HCT116 (cell line): ENCODE results near the gene BATF3. TPM values are rescaled to one million over a fixed set of nuclear protein-coding genes. Genes with fewer than 3 reads are reported as not detected.

Experiments used
- ATAC-seq: fragments of 200-7000 bp; cut with Tn5 transposase; 2 replicates; pipeline ENCODE4 v1.9.1; 2020; ENCODE audit warnings: mild to moderate bottlenecking, moderate library complexity
- BruUV-seq: library from RNA; stranded (reverse); fragments of 400-500 nt; replicated peaks from 2 replicates; lab custom pipeline; 2021; lab: Mats Ljungman, UMichigan
- CTCF ChIA-PET: fragments of 300-600 bp; sonication (Branson Sonifier 250); formaldehyde crosslinking; loops from one replicate; lab custom pipeline; 2021; ENCODE audit warnings: antibody characterized with exemption; lab: Charles Lee
- POLR2A ChIA-PET: fragments of 300-600, 350-600 bp; sonication (Branson Sonifier 250); formaldehyde crosslinking; loops from one replicate; lab custom pipeline; 2021; ENCODE audit warnings: antibody characterized with exemption; lab: Charles Lee
- RAD21 ChIA-PET, 2 experiments: fragments of 300-600 bp; sonication (Branson Sonifier 250); formaldehyde crosslinking; loops; one replicate each; lab custom pipeline; 2023; ENCODE audit warnings: low total read pairs in 2 of 2; ENCODE audit not compliant: uncharacterized antibody in 2 of 2, unreplicated experiment in 2 of 2, low non-redundant PET in 1 of 2; lab: Charles Lee
- DNase-seq: peaks from one replicate; pipeline ENCODE4 v3.0.0-alpha.2; 2010; ENCODE audit warnings: low read depth, low spot score
- H2AFZ ChIP-seq: fragments of 200-600 bp; shearing (Covaris generic), sonication (generic); 2 replicates; pipeline ENCODE4 v1.6.1; 2017; ENCODE audit warnings: low read depth, mixed run types, mixed read lengths, antibody characterized with exemption, low read length; ENCODE audit not compliant: poor library complexity, severe bottlenecking
- H3K27ac ChIP-seq: 2 replicates; pipeline ENCODE4 v1.5.1; 2012; ENCODE audit warnings: low read depth, low read length
- H3K27me3 ChIP-seq: fragments of 200-600 bp; sonication (generic); 2 replicates; pipeline ENCODE4 v1.6.1; 2016; ENCODE audit warnings: mixed run types, low read length, mixed read lengths; ENCODE audit not compliant: insufficient read depth
- H3K36me3 ChIP-seq, 2 experiments: fragments of 200-500 bp in 1 of 2; fragments of 200-600 bp in 1 of 2; sonication (Bioruptor generic) in 1 of 2; sonication (generic) in 1 of 2; 2 replicates each; pipeline versions ENCODE4 v1.5.1 to v1.6.1; 2014 to 2016; ENCODE audit warnings: low read length in 2 of 2, inconsistent platforms in 1 of 2, mixed read lengths in 1 of 2, mixed run types in 1 of 2; ENCODE audit not compliant: insufficient read depth in 2 of 2, control insufficient read depth in 1 of 2
- H3K4me1 ChIP-seq, 2 experiments: fragments of 200-600 bp in 1 of 2; sonication (generic) in 1 of 2; 2 replicates each; pipeline versions ENCODE4 v1.5.1 to v1.6.1; 2012 to 2017; ENCODE audit warnings: low read length in 2 of 2, inconsistent platforms in 1 of 2, mild to moderate bottlenecking in 1 of 2, mixed read lengths in 1 of 2, mixed run types in 1 of 2, moderate library complexity in 1 of 2; ENCODE audit not compliant: insufficient read depth in 2 of 2, control insufficient read depth in 1 of 2
- H3K4me2 ChIP-seq: fragments of 200-600 bp; sonication (generic); 2 replicates; pipeline ENCODE4 v1.6.1; 2017; ENCODE audit warnings: mixed run types, low read length, mixed read lengths
- H3K4me3 ChIP-seq, 2 experiments: fragments of 200-600 bp in 1 of 2; sonication (generic) in 1 of 2; replicated peaks in 1 of 2; 2 replicates each; pipeline ENCODE4 v1.5.1; 2011 to 2016; ENCODE audit warnings: low read length in 2 of 2, control low read depth in 1 of 2, low read depth in 1 of 2, mild to moderate bottlenecking in 1 of 2, mixed read lengths in 1 of 2, mixed run types in 1 of 2
- H3K79me2 ChIP-seq: fragments of 200-600 bp; sonication (generic); 2 replicates; pipeline ENCODE4 v1.6.1; 2017; ENCODE audit warnings: mild to moderate bottlenecking, mixed run types, low read length, moderate library complexity, mixed read lengths; ENCODE audit not compliant: insufficient read depth
- H3K9ac ChIP-seq: fragments of 200-600 bp; sonication (generic); 2 replicates; pipeline ENCODE4 v1.6.1; 2016; ENCODE audit warnings: low read length, mixed read lengths
- H3K9me2 ChIP-seq: fragments of 200-600 bp; sonication (generic), shearing (Covaris generic); 2 replicates; pipeline ENCODE4 v1.6.1; 2017; ENCODE audit warnings: mixed run types, mild to moderate bottlenecking, moderate library complexity; ENCODE audit not compliant: insufficient read depth
- H3K9me3 ChIP-seq, 2 experiments: fragments of 200-500 bp in 1 of 2; fragments of 200-600 bp in 1 of 2; sonication (Bioruptor generic) in 1 of 2; sonication (generic) in 1 of 2; 2 replicates each; pipeline ENCODE4 v1.6.1; 2014 to 2017; ENCODE audit warnings: low read length in 2 of 2, mixed read lengths in 2 of 2, inconsistent platforms in 1 of 2, low read depth in 1 of 2, mild to moderate bottlenecking in 1 of 2, mixed run types in 1 of 2, moderate library complexity in 1 of 2; ENCODE audit not compliant: control insufficient read depth in 1 of 2, insufficient read depth in 1 of 2
- H4K20me1 ChIP-seq: fragments of 200-600 bp; sonication (generic), shearing (Covaris generic); 2 replicates; pipeline ENCODE4 v1.6.1; 2017; ENCODE audit warnings: mixed run types, mild to moderate bottlenecking, moderate library complexity; ENCODE audit not compliant: insufficient read depth
- CTCF ChIP-seq, 3 experiments: fragments of 200-600 bp in 1 of 3; sonication (generic) in 1 of 3; IDR thresholded peaks in 2 of 3; conservative IDR thresholded peaks in 1 of 3; 2 replicates each; pipeline ENCODE4 v1.5.1; 2012 to 2017; ENCODE audit warnings: low read depth in 2 of 3, low read length in 2 of 3, antibody characterized with exemption in 1 of 3, borderline replicate concordance in 1 of 3, control low read depth in 1 of 3, mild to moderate bottlenecking in 1 of 3, mixed read lengths in 1 of 3, mixed run types in 1 of 3, moderate library complexity in 1 of 3; ENCODE audit not compliant: insufficient read depth in 1 of 3
- SP1 ChIP-seq: IDR thresholded peaks from 2 replicates; pipeline ENCODE4 v1.6.1; 2012; ENCODE audit warnings: low read depth
- ZBTB33 ChIP-seq: IDR thresholded peaks from 2 replicates; pipeline ENCODE4 v1.6.1; 2011; ENCODE audit warnings: mild to moderate bottlenecking, low read length, moderate library complexity; ENCODE audit not compliant: insufficient replicate concordance; ENCODE audit errors: extremely low read depth
- intact Hi-C: fragments of 100-400 bp; cut with micrococcal nuclease; formaldehyde crosslinking; loops from 2 replicates; pipeline ENCODE4 v1.10.0; 2022
- total RNA-seq: library from RNA; stranded (reverse); gene quantifications from one replicate; pipeline ENCODE4 v1.2.1, GENCODE V29; 2021; ENCODE audit not compliant: unreplicated experiment

Gene BATF3
- total RNA-seq, 1 experiment from 2014 or later = 4.8 TPM

- H2AFZ ChIP-seq = no peak overlapping the region
- H3K79me2 ChIP-seq = no peaks in the 10 kb centered on the region
- H3K27ac ChIP-seq = no peak overlapping the region
- POLR2A ChIA-PET = no interaction called here
- no peaks in the 10 kb centered on the region for H4K20me1 ChIP-seq
- TF ChIP-seq CTCF (IDR thresholded peaks at IDR 0.05 in 2 of 3, conservative IDR thresholded peaks at IDR 0.05 in 1 of 3; ENCODE audit: borderline replicate concordance in 1 of 3, insufficient read depth in 1 of 3, low read depth in 2 of 3, low read length in 2 of 3) (no peak), ZBTB33 (no peak), SP1 (no peak)
- TF ChIP-seq, all 23 proteins: peak for 0
- H3K4me3 ChIP-seq = no peak overlapping the region
- intact Hi-C loops = no loop called here
- no peak overlapping the region for H3K4me2 ChIP-seq
- no peaks in the 10 kb centered on the region for H3K27me3 ChIP-seq
- H3K36me3 ChIP-seq = no peaks in the 10 kb centered on the region
- ChIA-PET RAD21 (no interaction called here), CTCF (interaction anchor here (2.1 kb wide), 1 partner anchor 21 kb away, joined by 9 read pairs; no protein-coding TSS in a partner anchor)
- H3K9ac ChIP-seq = no peak overlapping the region
- DNase-seq = no peak
- no TSS peak for BruUV-seq
- no peaks in the 10 kb centered on the region for H3K9me3 ChIP-seq
- no peaks in the 10 kb centered on the region for H3K4me1 ChIP-seq
- no peak for ATAC-seq
- H3K9me2 ChIP-seq = no peaks in the 10 kb centered on the region
Observed at GRCh38 chr1:212728606-212729005, 29.0 kb upstream of the BATF3 start.
